8988T (cell line): ENCODE results near the gene LY9.

Experiments
- DNase-seq: peaks from one replicate; pipeline ENCODE4 v3.0.0; 2011

The LY9 gene

DNA sequence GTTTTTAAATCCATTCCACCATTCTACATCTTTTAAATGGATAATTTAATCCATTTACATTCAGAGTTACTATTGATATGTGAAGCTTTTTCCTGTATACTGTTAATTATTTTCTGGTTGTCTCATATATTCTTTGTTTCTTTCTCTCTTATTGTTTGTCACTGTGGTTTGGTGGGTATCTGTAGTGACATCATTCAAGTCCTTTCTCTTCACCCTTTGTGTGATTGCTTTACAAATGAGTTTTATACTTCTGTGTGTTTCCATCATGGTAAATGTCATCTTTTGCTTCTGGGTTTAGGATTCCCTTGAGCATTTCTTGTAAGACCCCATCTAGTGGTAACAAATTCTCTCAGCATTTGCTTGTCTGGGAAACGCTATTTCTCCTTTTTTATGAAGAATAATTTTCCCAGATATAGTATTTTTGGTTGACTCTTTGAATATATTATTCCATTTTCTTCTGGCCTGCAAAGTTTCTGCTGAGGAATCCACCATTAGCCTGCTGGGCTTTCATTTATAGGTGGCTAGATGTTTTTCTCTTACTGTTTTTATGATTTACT, 10.2 kb downstream of the LY9 start:
- no peak for DNase-seq

DNA sequence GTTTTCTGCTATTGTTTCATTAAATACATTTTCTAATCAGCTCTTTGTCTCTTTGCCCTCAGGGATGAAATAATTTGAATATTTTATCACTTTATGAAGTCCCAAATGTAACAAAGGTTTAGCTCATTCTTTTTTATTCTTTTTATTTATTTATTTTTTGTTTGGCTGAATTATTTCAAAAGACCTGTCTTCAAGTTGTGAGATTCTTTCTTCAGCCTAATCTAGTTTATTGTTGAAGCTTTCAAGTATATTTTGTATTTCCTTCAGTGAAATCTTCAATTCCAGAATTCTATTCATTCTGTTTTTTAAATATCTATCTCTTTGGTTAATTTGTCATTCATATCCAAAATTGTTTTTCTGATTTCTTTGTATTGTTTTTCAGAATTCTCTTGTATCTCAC, 10.8 kb downstream of the LY9 start:
- no peak for DNase-seq

DNA sequence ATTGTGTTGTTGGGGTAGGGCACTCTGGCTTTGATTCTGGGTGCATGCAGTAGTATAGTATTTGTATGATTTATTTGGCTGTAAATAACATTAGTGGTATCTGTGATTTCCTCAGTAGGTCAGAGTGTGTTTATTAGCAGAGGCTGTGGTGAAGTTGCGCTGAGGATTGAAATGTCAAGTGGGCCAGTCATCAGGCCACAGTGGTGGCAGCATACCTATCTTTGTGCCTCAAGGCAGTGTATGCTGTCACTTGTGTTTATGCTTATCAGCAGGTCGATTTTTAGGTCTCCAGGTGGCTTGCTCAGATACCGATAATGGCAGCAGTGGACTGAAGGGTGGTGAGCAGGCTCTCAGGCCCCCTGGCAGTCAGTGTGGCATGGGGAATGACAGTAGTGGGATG, 11.3 kb downstream of the LY9 start:
- DNase-seq, result no peak

GRCh38 chr1:160807738-160808137, 11.8 kb downstream of the LY9 start:
- DNase-seq, result no peak

- no peak for DNase-seq
These were observed 12.3 kb downstream of the LY9 start for GRCh38 chr1:160808289-160808688.

GRCh38 chr1:160810486-160810885, 14.5 kb downstream of the LY9 start:
- DNase-seq, result no peak

DNA sequence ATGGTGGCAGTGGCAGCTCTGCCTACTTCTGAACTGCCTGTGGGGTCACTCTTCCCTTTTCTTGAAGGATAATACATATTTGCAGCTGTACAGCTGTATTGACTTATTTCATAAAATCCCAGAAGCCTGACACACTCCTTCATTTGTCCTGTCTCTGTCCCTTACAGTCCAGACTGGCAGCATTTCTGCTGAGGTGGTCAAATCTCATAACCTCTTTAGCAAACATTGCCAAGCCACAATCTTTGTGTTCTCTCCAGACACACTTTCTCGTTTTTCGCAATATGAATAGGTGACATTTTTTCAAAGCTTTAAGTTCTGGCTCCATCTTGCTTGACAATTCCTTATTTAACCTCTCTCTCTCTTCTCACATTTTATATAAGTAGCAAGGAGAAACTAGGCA, 15.2 kb downstream of the LY9 start:
- DNase-seq, result no peak

DNA sequence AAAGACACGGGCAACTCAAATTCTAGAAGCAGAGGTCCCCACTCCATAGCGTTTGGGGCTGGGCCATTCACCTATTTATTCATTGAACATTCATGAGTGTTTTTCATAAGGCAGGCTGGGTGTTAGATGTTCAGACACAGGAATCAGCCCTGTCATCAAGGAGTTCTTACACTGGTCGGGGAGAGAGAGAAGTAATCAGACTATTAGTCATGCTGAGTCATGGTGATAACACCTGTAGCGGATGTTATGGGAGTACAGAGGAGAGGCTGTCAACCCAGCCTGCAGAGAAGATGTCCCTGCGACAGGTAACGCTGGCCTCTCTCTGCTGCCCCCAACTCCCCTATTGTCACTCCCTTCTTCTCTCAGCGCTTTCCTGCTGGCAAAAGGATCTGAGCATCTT, 17.2 kb downstream of the LY9 start:
- peak; percentile 52 for DNase-seq

GRCh38 chr1:160814316-160814715, 18.3 kb downstream of the LY9 start:
- DNase-seq, result no peak

DNA sequence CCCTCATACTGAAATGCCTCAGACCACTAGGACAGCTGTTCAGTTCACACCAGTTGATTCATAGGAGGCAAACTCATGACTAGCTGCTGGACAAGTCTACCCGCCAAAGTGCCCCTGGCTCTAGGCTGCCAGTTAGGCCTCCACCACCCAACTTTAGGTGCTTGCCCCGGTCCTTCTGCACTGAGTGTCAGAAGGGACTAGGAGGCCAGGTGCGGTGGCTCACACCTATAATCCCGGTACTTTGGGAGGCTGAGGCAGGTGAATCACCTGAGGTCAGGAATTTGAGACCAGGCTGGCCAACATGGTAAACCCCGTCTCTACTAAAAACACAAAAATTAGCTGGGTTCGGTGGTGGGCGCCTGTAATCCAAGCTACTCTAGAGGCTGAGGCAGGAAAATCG, 18.9 kb downstream of the LY9 start:
- DNase-seq, result no peak

- DNase-seq, result no peak
These were observed 22.4 kb downstream of the LY9 start for GRCh38 chr1:160818207-160818937.

- DNase-seq, result no peak
These were observed 23.2 kb downstream of the LY9 start for GRCh38 chr1:160819186-160819585.

GRCh38 chr1:160821627-160822026, 25.7 kb downstream of the LY9 start:
- DNase-seq, result no peak

DNA sequence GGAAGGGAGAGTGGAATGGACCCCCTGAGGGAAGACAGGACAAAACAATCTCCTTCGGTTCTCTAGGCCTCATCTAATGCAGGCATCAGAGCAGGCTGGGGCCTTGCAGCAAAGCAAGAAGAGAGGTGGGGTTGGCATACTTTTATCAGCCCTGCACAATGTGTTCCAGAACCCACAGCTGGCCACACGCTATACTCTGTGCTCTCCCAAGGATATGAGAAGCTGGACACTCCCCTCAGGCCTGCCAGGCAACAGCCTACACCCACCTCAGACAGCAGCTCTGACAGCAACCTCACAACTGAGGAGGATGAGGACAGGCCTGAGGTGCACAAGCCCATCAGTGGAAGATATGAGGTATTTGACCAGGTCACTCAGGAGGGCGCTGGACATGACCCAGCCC, 27.3 kb downstream of the LY9 start:
- no peak for DNase-seq

GRCh38 chr1:160826546-160826945, 30.6 kb downstream of the LY9 start:
- DNase-seq, result no peak

GRCh38 chr1:160827418-160827817, 31.4 kb downstream of the LY9 start:
- no peak for DNase-seq

- DNase-seq, result no peak
These were observed 33.8 kb downstream of the LY9 start for GRCh38 chr1:160829766-160830165.

- peak; percentile 43 for DNase-seq
These were observed 34.6 kb downstream of the LY9 start for GRCh38 chr1:160830321-160831153.

DNA sequence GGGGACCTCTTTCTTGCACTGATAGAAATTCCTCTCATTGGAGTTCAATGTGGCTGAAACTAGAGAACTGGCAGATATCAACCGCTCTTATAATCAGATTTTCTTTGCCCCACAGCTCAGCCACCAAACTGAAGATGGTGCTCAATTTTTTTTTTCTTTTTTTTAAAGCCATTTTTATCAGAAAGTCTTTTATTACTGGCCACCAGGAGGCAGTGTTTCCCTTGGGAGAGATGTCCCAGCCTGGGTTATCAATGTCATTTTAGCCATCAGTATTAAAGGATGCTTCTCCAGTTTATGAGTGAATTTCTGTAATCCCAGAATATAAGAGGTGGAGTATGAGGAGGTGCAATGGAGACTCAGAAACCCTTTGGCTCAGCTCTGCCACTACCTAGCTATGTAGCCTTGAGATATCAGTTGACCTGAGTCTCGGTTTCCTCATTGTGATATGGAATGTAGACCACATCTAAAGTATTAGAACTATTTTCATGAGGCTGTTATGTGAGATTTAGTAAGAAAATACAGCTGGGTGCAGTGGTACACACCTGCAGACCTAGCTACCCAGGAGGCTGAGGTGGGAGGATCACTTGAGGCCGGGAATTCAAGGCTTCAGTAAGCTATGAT, 39.1 kb downstream of the LY9 start:
- DNase-seq, result no peak

- no peak for DNase-seq
These were observed 39.8 kb downstream of the LY9 start for GRCh38 chr1:160835751-160836150.

- DNase-seq, result no peak
These were observed 40.6 kb downstream of the LY9 start for GRCh38 chr1:160836561-160836960.

DNA sequence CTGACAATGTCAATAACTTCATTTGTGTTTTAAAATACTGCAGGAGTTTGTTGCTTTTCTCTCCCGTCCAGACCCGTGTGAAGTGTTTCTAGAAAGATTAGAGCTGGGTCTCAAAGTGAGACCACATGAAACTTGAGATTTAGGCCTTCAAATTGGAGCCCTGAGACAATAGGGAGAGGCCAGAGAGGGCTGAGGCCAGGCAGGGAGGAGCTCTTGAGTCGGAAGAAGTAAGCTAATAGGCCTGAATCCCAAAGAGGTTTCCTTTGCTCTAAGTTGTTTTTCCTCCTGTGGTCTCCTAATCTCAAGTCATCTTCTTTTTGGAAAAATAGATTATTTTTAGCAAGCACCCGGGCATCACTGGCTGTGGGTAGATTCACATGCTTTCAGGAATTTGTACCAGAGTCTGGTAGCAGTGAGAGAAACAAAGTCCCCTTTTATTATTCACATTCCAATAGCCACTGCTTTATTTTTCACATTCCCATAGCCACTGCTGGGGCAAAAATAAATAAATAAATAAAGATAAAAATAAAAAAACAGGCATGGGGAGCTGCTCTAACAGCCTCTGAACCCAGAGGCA, 41.1 kb downstream of the LY9 start:
- no peak for DNase-seq

- no peak for DNase-seq
These were observed 41.7 kb downstream of the LY9 start for GRCh38 chr1:160837558-160838205.
